ENCODE results near the gene SLC41A1.
"Not testable (repeated sequence)": the region's sequence is repeated elsewhere in the genome, so short reads cannot be mapped to it uniquely, and the experiment has no call there.

The SLC41A1 gene

GRCh38 chr1:205812878-205813754 lies at the start of gene SLC41A1:
TSS of gene SLC41A1 (minus strand) at chr1:205813198. CDS start at chr1:205810441, 2,757 bp downstream.
- peak; percentile 96 for DNase-seq
- in situ Hi-C loops (cut with MboI; ENCODE audit: low pct_unique_long_range_greater_than_20kb, low sequenced_read_pairs) = no loop called here

GRCh38 chr1:205861540-205861939 lies 48.5 kb upstream of the SLC41A1 start:
- in situ Hi-C loops (cut with MboI; ENCODE audit: low pct_unique_long_range_greater_than_20kb, low sequenced_read_pairs) = no loop called here
- no peak for DNase-seq

GRCh38 chr1:205858141-205858961 lies 45.4 kb upstream of the SLC41A1 start:
- in situ Hi-C loops (cut with MboI; ENCODE audit: low pct_unique_long_range_greater_than_20kb, low sequenced_read_pairs) = no loop called here
- peak; percentile 3 for DNase-seq

GRCh38 chr1:205857501-205857900 lies 44.5 kb upstream of the SLC41A1 start:
- in situ Hi-C loops (cut with MboI; ENCODE audit: low pct_unique_long_range_greater_than_20kb, low sequenced_read_pairs); DNase-seq: not testable (repeated sequence)

GRCh38 chr1:205856433-205856832 lies 43.4 kb upstream of the SLC41A1 start:
- DNase-seq = no peak
- in situ Hi-C loops (cut with MboI; ENCODE audit: low pct_unique_long_range_greater_than_20kb, low sequenced_read_pairs) = no loop called here

GRCh38 chr1:205852969-205853368 lies 40.0 kb upstream of the SLC41A1 start:
- DNase-seq = no peak
- in situ Hi-C loops (cut with MboI; ENCODE audit: low pct_unique_long_range_greater_than_20kb, low sequenced_read_pairs) = no loop called here

- DNase-seq = no peak
- in situ Hi-C loops (cut with MboI; ENCODE audit: low pct_unique_long_range_greater_than_20kb, low sequenced_read_pairs) = no loop called here
These were observed 39.0 kb upstream of the SLC41A1 start for GRCh38 chr1:205851993-205852392.

- no peak for DNase-seq
- in situ Hi-C loops (cut with MboI; ENCODE audit: low pct_unique_long_range_greater_than_20kb, low sequenced_read_pairs) = no loop called here
These were observed 36.8 kb upstream of the SLC41A1 start, which contains the start of gene PM20D1 for GRCh38 chr1:205849619-205850355. TSS of gene PM20D1 (minus strand) at chr1:205850132. CDS start at chr1:205850072, 60 bp downstream.

- in situ Hi-C loops (cut with MboI; ENCODE audit: low pct_unique_long_range_greater_than_20kb, low sequenced_read_pairs) = no loop called here
- no peak for DNase-seq
These were observed 30.2 kb upstream of the SLC41A1 start for GRCh38 chr1:205843036-205843859.

- no peak for DNase-seq
- in situ Hi-C loops (cut with MboI; ENCODE audit: low pct_unique_long_range_greater_than_20kb, low sequenced_read_pairs) = no loop called here
These were observed 29.2 kb upstream of the SLC41A1 start for GRCh38 chr1:205842229-205842628.

- in situ Hi-C loops (cut with MboI; ENCODE audit: low pct_unique_long_range_greater_than_20kb, low sequenced_read_pairs) = no loop called here
- DNase-seq = peak; percentile 49
These were observed 27.3 kb upstream of the SLC41A1 start for GRCh38 chr1:205840146-205840923.

GRCh38 chr1:205837382-205837970 lies 24.5 kb upstream of the SLC41A1 start:
- no peak for DNase-seq
- in situ Hi-C loops (cut with MboI; ENCODE audit: low pct_unique_long_range_greater_than_20kb, low sequenced_read_pairs) = no loop called here

GRCh38 chr1:205834751-205835150 lies 21.8 kb upstream of the SLC41A1 start:
- in situ Hi-C loops (cut with MboI; ENCODE audit: low pct_unique_long_range_greater_than_20kb, low sequenced_read_pairs) = no loop called here

GRCh38 chr1:205832326-205832751 lies 19.3 kb upstream of the SLC41A1 start:
- in situ Hi-C loops (cut with MboI; ENCODE audit: low pct_unique_long_range_greater_than_20kb, low sequenced_read_pairs) = no loop called here
- no peak for DNase-seq

More at GRCh38 chr1:205834751-205835150, 21.8 kb upstream of the SLC41A1 start:
- no peak for DNase-seq

- in situ Hi-C loops (cut with MboI; ENCODE audit: low pct_unique_long_range_greater_than_20kb, low sequenced_read_pairs) = no loop called here
- no peak for DNase-seq
These were observed 14.6 kb upstream of the SLC41A1 start for GRCh38 chr1:205827623-205828022.

- DNase-seq = no peak
- in situ Hi-C loops (cut with MboI; ENCODE audit: low pct_unique_long_range_greater_than_20kb, low sequenced_read_pairs) = no loop called here
These were observed 14.0 kb upstream of the SLC41A1 start for GRCh38 chr1:205826995-205827394.

- in situ Hi-C loops (cut with MboI; ENCODE audit: low pct_unique_long_range_greater_than_20kb, low sequenced_read_pairs) = no loop called here
- no peak for DNase-seq
These were observed 13.2 kb upstream of the SLC41A1 start for GRCh38 chr1:205826016-205826806.

All from KBM-7 (cell line).